SH-SY5Y (cell line): ENCODE data around the gene GABBR1.

Source experiments
- GATA2 ChIP-seq: IDR thresholded peaks from 2 replicates; pipeline ENCODE4 v1.6.1; 2011; ENCODE audit warnings: mild to moderate bottlenecking, low read depth, low read length
- GATA3 ChIP-seq: IDR thresholded peaks from 2 replicates; pipeline ENCODE4 v1.6.1; 2011; ENCODE audit warnings: low read depth, mild to moderate bottlenecking, low read length, moderate library complexity

GABBR1 gene

GRCh38 chr6:29521006-29521680 lies 111.8 kb downstream of the GABBR1 start:
- no peak for TF ChIP-seq GATA3
- no peak for TF ChIP-seq GATA2

- no peak for TF ChIP-seq GATA2
- no peak for TF ChIP-seq GATA3
Observed at GRCh38 chr6:29520232-29520631, 112.8 kb downstream of the GABBR1 start.

- TF ChIP-seq GATA3 = no peak
- no peak for TF ChIP-seq GATA2
Observed at GRCh38 chr6:29519291-29520010, 113.5 kb downstream of the GABBR1 start.

- no peak for TF ChIP-seq GATA2
- TF ChIP-seq GATA3 = no peak
Observed at GRCh38 chr6:29517728-29518440, 115.1 kb downstream of the GABBR1 start.

- no peak for TF ChIP-seq GATA3
- TF ChIP-seq GATA2 = no peak
Observed at GRCh38 chr6:29517245-29517644, 115.7 kb downstream of the GABBR1 start.

GRCh38 chr6:29516108-29516507 lies 116.9 kb downstream of the GABBR1 start:
- no peak for TF ChIP-seq GATA2
- TF ChIP-seq GATA3 = no peak

- no peak for TF ChIP-seq GATA2
- no peak for TF ChIP-seq GATA3
Observed at GRCh38 chr6:29510746-29511300, 122.2 kb downstream of the GABBR1 start.

GRCh38 chr6:29510202-29510601 lies 122.8 kb downstream of the GABBR1 start:
- TF ChIP-seq GATA2 (no peak), GATA3 (no peak)
